HCT116 (cell line): ENCODE data around the gene ATP2B3. TPM values are rescaled to one million over a fixed set of nuclear protein-coding genes. Genes with fewer than 3 reads are reported as not detected.

Source experiments
- ATAC-seq: fragments of 200-7000 bp; cut with Tn5 transposase; 2 replicates; pipeline ENCODE4 v1.9.1; 2020; ENCODE audit warnings: mild to moderate bottlenecking, moderate library complexity
- BruUV-seq: library from RNA; stranded (reverse); fragments of 400-500 nt; replicated peaks from 2 replicates; lab custom pipeline; 2021; lab: Mats Ljungman, UMichigan
- CTCF ChIA-PET: fragments of 300-600 bp; sonication (Branson Sonifier 250); formaldehyde crosslinking; loops from one replicate; lab custom pipeline; 2021; ENCODE audit warnings: antibody characterized with exemption; lab: Charles Lee
- POLR2A ChIA-PET: fragments of 300-600, 350-600 bp; sonication (Branson Sonifier 250); formaldehyde crosslinking; loops from one replicate; lab custom pipeline; 2021; ENCODE audit warnings: antibody characterized with exemption; lab: Charles Lee
- RAD21 ChIA-PET, 2 experiments: fragments of 300-600 bp; sonication (Branson Sonifier 250); formaldehyde crosslinking; loops; one replicate each; lab custom pipeline; 2023; ENCODE audit warnings: low total read pairs in 2 of 2; ENCODE audit not compliant: uncharacterized antibody in 2 of 2, unreplicated experiment in 2 of 2, low non-redundant PET in 1 of 2; lab: Charles Lee
- DNase-seq: peaks from one replicate; pipeline ENCODE4 v3.0.0-alpha.2; 2010; ENCODE audit warnings: low read depth, low spot score
- H2AFZ ChIP-seq: fragments of 200-600 bp; shearing (Covaris generic), sonication (generic); 2 replicates; pipeline ENCODE4 v1.6.1; 2017; ENCODE audit warnings: low read depth, mixed run types, mixed read lengths, antibody characterized with exemption, low read length; ENCODE audit not compliant: poor library complexity, severe bottlenecking
- H3K27ac ChIP-seq: 2 replicates; pipeline ENCODE4 v1.5.1; 2012; ENCODE audit warnings: low read depth, low read length
- H3K27me3 ChIP-seq: fragments of 200-600 bp; sonication (generic); 2 replicates; pipeline ENCODE4 v1.6.1; 2016; ENCODE audit warnings: mixed run types, low read length, mixed read lengths; ENCODE audit not compliant: insufficient read depth
- H3K36me3 ChIP-seq, 2 experiments: fragments of 200-500 bp in 1 of 2; fragments of 200-600 bp in 1 of 2; sonication (Bioruptor generic) in 1 of 2; sonication (generic) in 1 of 2; 2 replicates each; pipeline versions ENCODE4 v1.5.1 to v1.6.1; 2014 to 2016; ENCODE audit warnings: low read length in 2 of 2, inconsistent platforms in 1 of 2, mixed read lengths in 1 of 2, mixed run types in 1 of 2; ENCODE audit not compliant: insufficient read depth in 2 of 2, control insufficient read depth in 1 of 2
- H3K4me1 ChIP-seq, 2 experiments: fragments of 200-600 bp in 1 of 2; sonication (generic) in 1 of 2; 2 replicates each; pipeline versions ENCODE4 v1.5.1 to v1.6.1; 2012 to 2017; ENCODE audit warnings: low read length in 2 of 2, inconsistent platforms in 1 of 2, mild to moderate bottlenecking in 1 of 2, mixed read lengths in 1 of 2, mixed run types in 1 of 2, moderate library complexity in 1 of 2; ENCODE audit not compliant: insufficient read depth in 2 of 2, control insufficient read depth in 1 of 2
- H3K4me2 ChIP-seq: fragments of 200-600 bp; sonication (generic); 2 replicates; pipeline ENCODE4 v1.6.1; 2017; ENCODE audit warnings: mixed run types, low read length, mixed read lengths
- H3K4me3 ChIP-seq, 2 experiments: fragments of 200-600 bp in 1 of 2; sonication (generic) in 1 of 2; replicated peaks in 1 of 2; 2 replicates each; pipeline ENCODE4 v1.5.1; 2011 to 2016; ENCODE audit warnings: low read length in 2 of 2, control low read depth in 1 of 2, low read depth in 1 of 2, mild to moderate bottlenecking in 1 of 2, mixed read lengths in 1 of 2, mixed run types in 1 of 2
- H3K79me2 ChIP-seq: fragments of 200-600 bp; sonication (generic); 2 replicates; pipeline ENCODE4 v1.6.1; 2017; ENCODE audit warnings: mild to moderate bottlenecking, mixed run types, low read length, moderate library complexity, mixed read lengths; ENCODE audit not compliant: insufficient read depth
- H3K9ac ChIP-seq: fragments of 200-600 bp; sonication (generic); 2 replicates; pipeline ENCODE4 v1.6.1; 2016; ENCODE audit warnings: low read length, mixed read lengths
- H3K9me2 ChIP-seq: fragments of 200-600 bp; sonication (generic), shearing (Covaris generic); 2 replicates; pipeline ENCODE4 v1.6.1; 2017; ENCODE audit warnings: mixed run types, mild to moderate bottlenecking, moderate library complexity; ENCODE audit not compliant: insufficient read depth
- H3K9me3 ChIP-seq, 2 experiments: fragments of 200-500 bp in 1 of 2; fragments of 200-600 bp in 1 of 2; sonication (Bioruptor generic) in 1 of 2; sonication (generic) in 1 of 2; 2 replicates each; pipeline ENCODE4 v1.6.1; 2014 to 2017; ENCODE audit warnings: low read length in 2 of 2, mixed read lengths in 2 of 2, inconsistent platforms in 1 of 2, low read depth in 1 of 2, mild to moderate bottlenecking in 1 of 2, mixed run types in 1 of 2, moderate library complexity in 1 of 2; ENCODE audit not compliant: control insufficient read depth in 1 of 2, insufficient read depth in 1 of 2
- H4K20me1 ChIP-seq: fragments of 200-600 bp; sonication (generic), shearing (Covaris generic); 2 replicates; pipeline ENCODE4 v1.6.1; 2017; ENCODE audit warnings: mixed run types, mild to moderate bottlenecking, moderate library complexity; ENCODE audit not compliant: insufficient read depth
- CTCF ChIP-seq, 3 experiments: fragments of 200-600 bp in 1 of 3; sonication (generic) in 1 of 3; IDR thresholded peaks in 2 of 3; conservative IDR thresholded peaks in 1 of 3; 2 replicates each; pipeline ENCODE4 v1.5.1; 2012 to 2017; ENCODE audit warnings: low read depth in 2 of 3, low read length in 2 of 3, antibody characterized with exemption in 1 of 3, borderline replicate concordance in 1 of 3, control low read depth in 1 of 3, mild to moderate bottlenecking in 1 of 3, mixed read lengths in 1 of 3, mixed run types in 1 of 3, moderate library complexity in 1 of 3; ENCODE audit not compliant: insufficient read depth in 1 of 3
- EZH2phosphoT487 ChIP-seq: fragments of 200-600 bp; IDR thresholded peaks from 2 replicates; pipeline ENCODE4 v1.6.1; 2018; ENCODE audit warnings: antibody characterized with exemption, borderline replicate concordance
- FOSL1 ChIP-seq: IDR thresholded peaks from 2 replicates; pipeline ENCODE4 v1.6.1; 2012; ENCODE audit warnings: low read depth
- MAX ChIP-seq: IDR thresholded peaks from 2 replicates; pipeline ENCODE4 v1.6.1; 2012
- POLR2AphosphoS5 ChIP-seq: IDR thresholded peaks from 2 replicates; pipeline ENCODE4 v1.6.1; 2011; ENCODE audit warnings: mild to moderate bottlenecking, low read depth, low read length, moderate library complexity
- REST ChIP-seq: IDR thresholded peaks from 2 replicates; pipeline ENCODE4 v1.6.1; 2012; ENCODE audit warnings: low read depth
- YY1 ChIP-seq: IDR thresholded peaks from 2 replicates; pipeline ENCODE4 v1.6.1; 2011; ENCODE audit warnings: low read length, low read depth, moderate library complexity, mild to moderate bottlenecking; ENCODE audit not compliant: insufficient replicate concordance; ENCODE audit errors: extremely low read depth
- ZFX ChIP-seq: fragments of 450-650 bp; IDR thresholded peaks from 2 replicates; pipeline ENCODE4 v1.6.1; 2017
- intact Hi-C: fragments of 100-400 bp; cut with micrococcal nuclease; formaldehyde crosslinking; loops from 2 replicates; pipeline ENCODE4 v1.10.0; 2022
- total RNA-seq: library from RNA; stranded (reverse); gene quantifications from one replicate; pipeline ENCODE4 v1.2.1, GENCODE V29; 2021; ENCODE audit not compliant: unreplicated experiment

The ATP2B3 gene
- total RNA-seq, 1 experiment from 2014 or later = not detected

DNA sequence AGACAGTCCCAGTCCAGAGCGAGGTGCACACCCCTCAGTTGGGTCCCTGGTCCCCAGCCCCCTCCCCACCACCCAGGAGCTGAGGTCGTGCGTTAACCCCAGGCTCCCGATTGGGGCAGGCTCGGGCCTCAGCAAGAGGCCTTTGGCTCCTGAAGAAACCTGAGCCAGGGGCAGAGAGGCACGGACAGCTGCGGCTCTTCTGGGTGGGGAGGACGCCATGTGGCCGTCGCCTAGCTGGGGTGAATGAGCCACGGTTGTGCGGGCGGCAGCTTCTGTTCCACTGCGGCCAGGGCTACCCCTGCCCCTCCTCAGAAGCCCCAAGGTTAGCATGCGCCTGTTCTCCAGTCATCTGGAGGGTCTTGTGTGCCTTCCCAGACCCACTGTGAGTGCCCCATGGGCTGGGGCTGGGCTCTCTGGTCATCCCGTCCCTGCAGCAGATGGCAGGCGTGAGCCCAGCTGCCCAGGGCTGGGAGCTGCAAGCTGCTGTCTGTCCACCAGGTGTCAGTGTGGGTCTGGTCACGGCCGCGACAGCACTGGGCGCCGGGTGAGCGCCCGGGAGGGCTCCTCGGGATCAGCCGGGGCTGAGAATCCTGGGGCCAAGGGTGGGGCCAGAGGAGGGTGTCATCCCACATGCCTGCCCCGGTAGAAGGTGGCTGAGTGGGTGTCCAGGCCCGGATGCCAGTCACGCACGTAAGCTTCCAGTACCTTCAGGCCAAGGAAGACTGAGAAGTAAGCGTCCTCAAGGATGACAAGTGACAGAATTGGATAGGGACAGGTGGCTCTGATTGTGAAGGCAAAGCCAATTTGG is 21.9 kb downstream of the ATP2B3 start:
- Histone ChIP-seq H3K4me3 (no peak overlapping the region), H3K36me3 (no peaks in the 10 kb centered on the region), H3K27ac (no peak overlapping the region), H3K27me3 (no peaks in the 10 kb centered on the region), H2AFZ (no peak overlapping the region), H3K79me2 (no peaks in the 10 kb centered on the region), H3K4me2 (0 out of 2 replicates have a peak overlapping the region, but pooled peaks have one; percentile 19), H3K9me3 (no peaks in the 10 kb centered on the region), H3K9ac (no peak overlapping the region), H3K4me1 (peaks cover 0 to 5% of the 10 kb centered on the region in 2 experiments; a peak in 1 of 4 replicates), H3K9me2 (no peaks in the 10 kb centered on the region), H4K20me1 (no peaks in the 10 kb centered on the region)
- ChIA-PET RAD21 (interaction anchor here (0.6 to 1.1 kb wide), 3 partner anchors 123 to 129 kb away, joined by 3 to 7 read pairs (median 4); no protein-coding TSS in a partner anchor), CTCF (interaction anchor here (0.6 to 2.1 kb wide), 11 partner anchors 9 to 598 kb away, joined by 3 to 25 read pairs (median 4); partner anchors contain the start of gene DUSP9), POLR2A (no interaction called here)
- ATAC-seq (peak; percentile 96), DNase-seq (peak; percentile 24)
- intact Hi-C loops = loop anchor here (1.0 kb wide), 2 partner anchors 110 to 129 kb away; no protein-coding TSS in a partner anchor
- TF ChIP-seq CTCF (IDR thresholded peaks at IDR 0.05 in 2 of 3, conservative IDR thresholded peaks at IDR 0.05 in 1 of 3; ENCODE audit: borderline replicate concordance in 1 of 3, insufficient read depth in 1 of 3, low read depth in 2 of 3, low read length in 2 of 3) = peak in 2 of 3 experiments; percentile 75 to 87; a peak in 4 of 6 replicates
- TF ChIP-seq YY1 = peak; percentile 15
- TF ChIP-seq FOSL1 = no peak
- no peak for TF ChIP-seq REST
- no peak for TF ChIP-seq ZFX
- no peak for TF ChIP-seq EZH2phosphoT487
- TF ChIP-seq MAX = no peak
- no peak for TF ChIP-seq POLR2AphosphoS5
- BruUV-seq = no TSS peak
